ENCODE results near the gene SCAF1. TPM values are rescaled to one million over a fixed set of nuclear protein-coding genes. Genes with fewer than 3 reads are reported as not detected.

The SCAF1 gene
- total and polyA plus RNA-seq, 2 of the 13 experiments (the other 11 are each of a cell fraction or from before 2014, with no cell fraction given) = 3.3 to 6.1 TPM

- no peak for TF ChIP-seq MYC (CRISPR knock-in tag; IDR thresholded peaks at IDR 0.05; ENCODE audit: borderline replicate concordance)
- 0 out of 2 replicates have a peak, but pooled peaks have one; percentile 49 for TF ChIP-seq HDAC2 (CRISPR knock-in tag; IDR thresholded peaks at IDR 0.05)
- peak; percentile 30; the same call in 1 of the 2 replicates for TF ChIP-seq SP1 (IDR thresholded peaks at IDR 0.05)
- TF ChIP-seq SP1 (CRISPR knock-in tag; IDR thresholded peaks at IDR 0.05) = no peak; the same call in 1 of the 2 replicates
- no peak for TF ChIP-seq MXD4 (CRISPR knock-in tag; IDR thresholded peaks at IDR 0.05)
- TF ChIP-seq ZBTB49 (CRISPR knock-in tag; IDR thresholded peaks at IDR 0.05; ENCODE audit: borderline replicate concordance) = no peak
- 0 out of 2 replicates have a peak, but pooled peaks have one; percentile 12 for TF ChIP-seq IRF9 (CRISPR knock-in tag; IDR thresholded peaks at IDR 0.05; ENCODE audit: borderline replicate concordance)
- peak; percentile 99 for TF ChIP-seq FOXK2 (IDR thresholded peaks at IDR 0.05)
- peak; percentile 40; the same call in 1 of the 2 replicates for TF ChIP-seq SIN3B (IDR thresholded peaks at IDR 0.05; ENCODE audit: low read length)
- peak; percentile 86 for TF ChIP-seq POLR2G (IDR thresholded peaks at IDR 0.05; ENCODE audit: low read depth, low read length)
- no peak; the same call in 1 of the 2 replicates for TF ChIP-seq PITX1 (CRISPR knock-in tag; IDR thresholded peaks at IDR 0.05)
- TF ChIP-seq REST (IDR thresholded peaks at IDR 0.05; ENCODE audit: borderline replicate concordance in 1 of 2, low read depth in 1 of 2, low read length in 2 of 2) = 0 out of 4 replicates have a peak, but pooled peaks of 1 of the 2 experiments have one; percentile 32
- TF ChIP-seq RNF2 (conservative IDR thresholded peaks at IDR 0.05; ENCODE audit: low read depth) = no peak
- 0 out of 2 replicates have a peak, but pooled peaks have one; percentile 19 for TF ChIP-seq SMAD3 (CRISPR knock-in tag; IDR thresholded peaks at IDR 0.05)
- TF ChIP-seq ZBTB1 (CRISPR knock-in tag; IDR thresholded peaks at IDR 0.05; ENCODE audit: borderline replicate concordance) = no peak
- TF ChIP-seq CHCHD3 (CRISPR knock-in tag; IDR thresholded peaks at IDR 0.05) = no peak
- no peak for TF ChIP-seq ZNF709 (CRISPR knock-in tag; IDR thresholded peaks at IDR 0.05)
- TF ChIP-seq MXI1 (IDR thresholded peaks at IDR 0.05; ENCODE audit: borderline replicate concordance, low read depth, low read length) = peak; percentile 40; the same call in 1 of the 3 replicates
- TF ChIP-seq ZNF280D (CRISPR knock-in tag; IDR thresholded peaks at IDR 0.05) = 0 out of 2 replicates have a peak, but pooled peaks have one; percentile 61
- peak; percentile 82 for TF ChIP-seq RCOR2 (CRISPR knock-in tag; IDR thresholded peaks at IDR 0.05)
- no peak for TF ChIP-seq GPN1 (CRISPR knock-in tag; IDR thresholded peaks at IDR 0.05; ENCODE audit: borderline replicate concordance)
Measured at GRCh38 chr19:49676136-49676783, 34.3 kb downstream of the SCAF1 start (continued).

All from HepG2 (cell line).